HUES64 (cell line): Measurements from ENCODE around the gene SDCCAG8.

Experiments
- H3K27ac ChIP-seq: 2 replicates; pipeline ENCODE4 v1.7.0; 2013; ENCODE audit warnings: low read depth, low read length, inconsistent platforms
- H3K27me3 ChIP-seq: 2 replicates; pipeline ENCODE4 v1.6.1; 2013; ENCODE audit warnings: mild to moderate bottlenecking, low read length; ENCODE audit not compliant: insufficient read depth
- H3K36me3 ChIP-seq: 2 replicates; pipeline ENCODE4 v1.6.1; 2013; ENCODE audit warnings: mild to moderate bottlenecking, low read length; ENCODE audit not compliant: insufficient read depth
- H3K4me1 ChIP-seq: 2 replicates; pipeline ENCODE4 v1.6.1; 2013; ENCODE audit warnings: mild to moderate bottlenecking, low read length, moderate library complexity; ENCODE audit not compliant: insufficient read depth
- H3K4me3 ChIP-seq: 2 replicates; pipeline ENCODE4 v1.5.1; 2013; ENCODE audit warnings: mild to moderate bottlenecking, low read length, moderate library complexity
- H3K9ac ChIP-seq: 2 replicates; pipeline ENCODE4 v1.6.1; 2013; ENCODE audit warnings: mild to moderate bottlenecking, low read depth, low read length
- H3K9me3 ChIP-seq: 2 replicates; pipeline ENCODE4 v1.6.1; 2013; ENCODE audit warnings: low read depth, low read length; ENCODE audit not compliant: insufficient read depth
- WGBS: fragments of 150-250, 120-280 bp; methylation state at CpG from one replicate; pipeline ENCODE4 v1.1.7; 2013; ENCODE audit warnings: missing lambda C conversion rate; 5-methylcytosine and 5-hydroxymethylcytosine counted together

Gene SDCCAG8

GRCh38 chr1:243312952-243313634, 57.3 kb downstream of the SDCCAG8 start:
- Histone ChIP-seq H3K9ac (no peak overlapping the region), H3K27me3 (no peaks in the 10 kb centered on the region), H3K36me3 (peaks cover 4% of the 10 kb centered on the region; the same call in 1 of the 2 replicates), H3K4me1 (peaks cover 21% of the 10 kb centered on the region), H3K4me3 (no peak overlapping the region), H3K9me3 (no peaks in the 10 kb centered on the region), H3K27ac (no peak overlapping the region)
- 95% methylated on average over 4 of the region's 5 CpGs for WGBS

GRCh38 chr1:243313635-243314536, 58.0 kb downstream of the SDCCAG8 start:
- Histone ChIP-seq H3K27ac (no peak overlapping the region), H3K36me3 (peaks cover 4% of the 10 kb centered on the region; the same call in 1 of the 2 replicates), H3K4me3 (no peak overlapping the region), H3K27me3 (no peaks in the 10 kb centered on the region), H3K4me1 (peaks cover 21% of the 10 kb centered on the region), H3K9ac (no peak overlapping the region), H3K9me3 (no peaks in the 10 kb centered on the region)
- 94% methylated on average over 6 of the region's 6 CpGs for WGBS

- Histone ChIP-seq H3K9me3 (no peaks in the 10 kb centered on the region), H3K9ac (no peak overlapping the region), H3K27me3 (no peaks in the 10 kb centered on the region), H3K36me3 (peaks cover 4% of the 10 kb centered on the region; the same call in 1 of the 2 replicates), H3K4me3 (no peak overlapping the region), H3K27ac (no peak overlapping the region; the same call in 1 of the 2 replicates), H3K4me1 (peaks cover 21% of the 10 kb centered on the region)
- WGBS = 81% methylated on average over 1 of the region's 1 CpG
Observed at GRCh38 chr1:243315455-243315854, 59.6 kb downstream of the SDCCAG8 start.

GRCh38 chr1:243315893-243316292, 60.1 kb downstream of the SDCCAG8 start:
- Histone ChIP-seq H3K27me3 (no peaks in the 10 kb centered on the region), H3K27ac (peak overlapping the region; percentile 27; the same call in 1 of the 2 replicates)

GRCh38 chr1:243316366-243316989, 60.6 kb downstream of the SDCCAG8 start:
- Histone ChIP-seq H3K4me3 (peak overlapping the region; percentile 37), H3K36me3 (peaks cover 4% of the 10 kb centered on the region; the same call in 1 of the 2 replicates), H3K27me3 (no peaks in the 10 kb centered on the region), H3K4me1 (peaks cover 21% of the 10 kb centered on the region), H3K9me3 (no peaks in the 10 kb centered on the region), H3K9ac (peak overlapping the region; percentile 8; the same call in 1 of the 2 replicates), H3K27ac (peak overlapping the region; percentile 27; the same call in 1 of the 2 replicates)
- WGBS = 27% methylated on average over 11 of the region's 12 CpGs

More at GRCh38 chr1:243315893-243316292, 60.1 kb downstream of the SDCCAG8 start:
- Histone ChIP-seq H3K9me3 (no peaks in the 10 kb centered on the region), H3K9ac (peak overlapping the region; percentile 8; the same call in 1 of the 2 replicates), H3K36me3 (peaks cover 4% of the 10 kb centered on the region; the same call in 1 of the 2 replicates), H3K4me1 (peaks cover 21% of the 10 kb centered on the region), H3K4me3 (peak overlapping the region; percentile 37)

- Histone ChIP-seq H3K9ac (no peak overlapping the region), H3K27ac (no peak overlapping the region), H3K36me3 (peaks cover 4% of the 10 kb centered on the region; the same call in 1 of the 2 replicates), H3K4me3 (no peak overlapping the region), H3K4me1 (peaks cover 18% of the 10 kb centered on the region), H3K9me3 (no peaks in the 10 kb centered on the region), H3K27me3 (no peaks in the 10 kb centered on the region)
- WGBS = 93% methylated on average over 7 of the region's 7 CpGs
Observed at GRCh38 chr1:243320224-243320623, 64.4 kb downstream of the SDCCAG8 start.

GRCh38 chr1:243322326-243322725, 66.5 kb downstream of the SDCCAG8 start:
- H3K9me3 ChIP-seq = no peaks in the 10 kb centered on the region
- H3K9ac ChIP-seq = no peak overlapping the region
- no peak overlapping the region for H3K27ac ChIP-seq
- H3K36me3 ChIP-seq = peaks cover 4% of the 10 kb centered on the region; the same call in 1 of the 2 replicates
- WGBS = over 99% methylated on average over 3 of the region's 3 CpGs
- H3K27me3 ChIP-seq = no peaks in the 10 kb centered on the region
- H3K4me3 ChIP-seq = no peak overlapping the region
- H3K4me1 ChIP-seq = no peaks in the 10 kb centered on the region

- Histone ChIP-seq H3K27me3 (no peaks in the 10 kb centered on the region), H3K9me3 (no peaks in the 10 kb centered on the region), H3K4me3 (no peak overlapping the region), H3K36me3 (no peaks in the 10 kb centered on the region), H3K9ac (no peak overlapping the region), H3K27ac (no peak overlapping the region), H3K4me1 (no peaks in the 10 kb centered on the region)
- WGBS = 96% methylated on average over 4 of the region's 4 CpGs
Observed at GRCh38 chr1:243323491-243323890, 67.7 kb downstream of the SDCCAG8 start.

GRCh38 chr1:243325305-243325890, 69.6 kb downstream of the SDCCAG8 start:
- Histone ChIP-seq H3K4me1 (no peaks in the 10 kb centered on the region), H3K9me3 (no peaks in the 10 kb centered on the region), H3K36me3 (no peaks in the 10 kb centered on the region), H3K4me3 (no peak overlapping the region), H3K9ac (no peak overlapping the region), H3K27ac (no peak overlapping the region), H3K27me3 (no peaks in the 10 kb centered on the region)
- no CpG with 5 or more reads among the region's 1 CpG for WGBS

- no peaks in the 10 kb centered on the region for H3K27me3 ChIP-seq
- H3K4me3 ChIP-seq = no peak overlapping the region
- no peaks in the 10 kb centered on the region for H3K36me3 ChIP-seq
- H3K27ac ChIP-seq = no peak overlapping the region
- WGBS = 96% methylated on average over 18 of the region's 18 CpGs
- no peak overlapping the region for H3K9ac ChIP-seq
- no peaks in the 10 kb centered on the region for H3K9me3 ChIP-seq
- no peaks in the 10 kb centered on the region for H3K4me1 ChIP-seq
Observed at GRCh38 chr1:243332440-243332839, 76.6 kb downstream of the SDCCAG8 start.
